SK-N-SH (cell line): ENCODE measurements around the gene HLA-DMA. TPM values are rescaled to one million over a fixed set of nuclear protein-coding genes. Genes with fewer than 3 reads are reported as not detected.

ENCODE experiments used
- CTCF ChIA-PET: fragments of 300-600, 350-600 bp; formaldehyde crosslinking; extraction: SDS; loops from one replicate; lab custom pipeline; 2021; lab: Yijun Ruan, JAX
- POLR2A ChIA-PET: fragments of 350-600 bp; sonication (Branson Sonifier 250); formaldehyde crosslinking; extraction: SDS; loops from one replicate; lab custom pipeline; 2020; ENCODE audit warnings: antibody characterized with exemption, inconsistent platforms; lab: Yijun Ruan, JAX
- DNase-seq: peaks from one replicate; pipeline ENCODE4 v3.0.0; 2012
- H2AFZ ChIP-seq: fragments of 200-600 bp; sonication (generic); 2 replicates; pipeline ENCODE4 v1.8.1; 2016; ENCODE audit warnings: antibody characterized with exemption, mild to moderate bottlenecking, low read depth
- H3F3A ChIP-seq: fragments of 200-600 bp; sonication (generic); replicated peaks from 2 replicates; pipeline ENCODE3; 2016; ENCODE audit warnings: antibody characterized with exemption, mild to moderate bottlenecking; ENCODE audit not compliant: insufficient read depth
- H3K27ac ChIP-seq, 2 experiments: fragments of 200-500 bp in 1 of 2; fragments of 200-600 bp in 1 of 2; sonication (Bioruptor generic) in 1 of 2; sonication (generic), shearing (Covaris generic) in 1 of 2; 2 replicates each; pipeline versions ENCODE4 v1.5.1 to v1.6.1; 2014 to 2016; ENCODE audit warnings: low read depth in 2 of 2, inconsistent platforms in 1 of 2, low read length in 1 of 2, mild to moderate bottlenecking in 1 of 2, mixed read lengths in 1 of 2
- H3K27me3 ChIP-seq: fragments of 200-600 bp; sonication (generic), shearing (Covaris generic); 2 replicates; pipeline ENCODE4 v1.6.1; 2016; ENCODE audit warnings: mixed run types; ENCODE audit not compliant: insufficient read depth
- H3K36me3 ChIP-seq, 2 experiments: fragments of 200-500 bp in 1 of 2; fragments of 200-600 bp in 1 of 2; sonication (Bioruptor generic) in 1 of 2; sonication (generic) in 1 of 2; replicated peaks in 1 of 2; 2 replicates each; pipeline versions ENCODE3 to v1.5.1; 2014 to 2016; ENCODE audit warnings: low read length in 1 of 2, mild to moderate bottlenecking in 1 of 2; ENCODE audit not compliant: insufficient read depth in 2 of 2, control insufficient read depth in 1 of 2
- H3K4me1 ChIP-seq, 2 experiments: fragments of 200-500 bp in 1 of 2; fragments of 200-600 bp in 1 of 2; sonication (Bioruptor generic) in 1 of 2; sonication (generic), shearing (Covaris generic) in 1 of 2; 2 replicates each; pipeline versions ENCODE4 v1.5.1 to v1.6.1; 2014 to 2016; ENCODE audit warnings: low read depth in 1 of 2, low read length in 1 of 2, mixed run types in 1 of 2; ENCODE audit not compliant: insufficient read depth in 2 of 2, control insufficient read depth in 1 of 2
- H3K4me2 ChIP-seq: fragments of 200-600 bp; sonication (generic), shearing (Covaris generic); 2 replicates; pipeline ENCODE4 v1.6.1; 2017; ENCODE audit warnings: mixed run types
- H3K4me3 ChIP-seq, 2 experiments: fragments of 200-500 bp in 1 of 2; fragments of 200-600 bp in 1 of 2; sonication (Bioruptor generic) in 1 of 2; sonication (generic), shearing (Covaris generic) in 1 of 2; 2 replicates each; pipeline versions ENCODE4 v1.5.1 to v1.8.1; 2014 to 2016; ENCODE audit warnings: low read depth in 2 of 2, inconsistent platforms in 1 of 2, low read length in 1 of 2, mild to moderate bottlenecking in 1 of 2, mixed read lengths in 1 of 2, moderate library complexity in 1 of 2
- H3K79me2 ChIP-seq: fragments of 200-600 bp; sonication (generic); 2 replicates; pipeline ENCODE4 v1.8.1; 2017; ENCODE audit warnings: mild to moderate bottlenecking; ENCODE audit not compliant: insufficient read depth
- H3K9ac ChIP-seq: fragments of 200-600 bp; sonication (generic); 2 replicates; pipeline ENCODE4 v1.6.1; 2017; ENCODE audit warnings: mixed run types
- H3K9me2 ChIP-seq: fragments of 200-600 bp; sonication (generic); 2 replicates; pipeline ENCODE4 v1.6.1; 2017; ENCODE audit warnings: mixed run types
- H3K9me3 ChIP-seq: fragments of 200-600 bp; sonication (generic); 2 replicates; pipeline ENCODE4 v1.6.1; 2017; ENCODE audit warnings: mixed run types, mild to moderate bottlenecking, moderate library complexity
- H4K20me1 ChIP-seq: fragments of 200-600 bp; sonication (generic); 2 replicates; pipeline ENCODE4 v1.6.1; 2017; ENCODE audit warnings: mild to moderate bottlenecking, mixed run types; ENCODE audit not compliant: insufficient read depth
- EP300 ChIP-seq, 2 experiments: IDR thresholded peaks; 2 replicates each; pipeline versions ENCODE4 v1.4.0 to v1.6.1; 2012; ENCODE audit warnings: borderline replicate concordance in 1 of 2, low read depth in 1 of 2, low read length in 1 of 2
- FOXM1 ChIP-seq: IDR thresholded peaks from 2 replicates; pipeline ENCODE4 v1.4.0; 2012; ENCODE audit warnings: low read depth, mild to moderate bottlenecking
- IRF3 ChIP-seq: fragments of 150-350 bp; IDR thresholded peaks from 2 replicates; pipeline ENCODE4 v1.6.1; 2016; ENCODE audit warnings: mild to moderate bottlenecking, low read depth, low read length
- MXI1 ChIP-seq: IDR thresholded peaks from 2 replicates; pipeline ENCODE4 v1.6.1; 2012; ENCODE audit warnings: mild to moderate bottlenecking, low read depth, low read length, improper control_type of control experiment
- POLR2AphosphoS5 ChIP-seq: IDR thresholded peaks from 2 replicates; pipeline ENCODE4 v1.6.1; 2012; ENCODE audit warnings: low read depth, low read length
- RAD21 ChIP-seq: IDR thresholded peaks from 2 replicates; pipeline ENCODE4 v1.6.1; 2012; ENCODE audit warnings: mild to moderate bottlenecking, low read length
- REST ChIP-seq: IDR thresholded peaks from 2 replicates; pipeline ENCODE4 v1.6.1; 2012; ENCODE audit warnings: mild to moderate bottlenecking, low read depth, low read length, moderate library complexity
- RFX5 ChIP-seq: IDR thresholded peaks from 2 replicates; pipeline ENCODE4 v1.6.1; 2012; ENCODE audit warnings: mild to moderate bottlenecking, improper control_type of control experiment, low read length
- RXRA ChIP-seq: IDR thresholded peaks from 2 replicates; pipeline ENCODE4 v1.4.0; 2012; ENCODE audit warnings: low read depth, mild to moderate bottlenecking, borderline replicate concordance
- SMC3 ChIP-seq: IDR thresholded peaks from 2 replicates; pipeline ENCODE4 v1.6.1; 2012; ENCODE audit warnings: low read depth, low read length, improper control_type of control experiment
- WGBS: methylation state at CpG from one replicate; pipeline ENCODE4 v1.1.6; 2017; ENCODE audit warnings: low lambda C conversion rate; 5-methylcytosine and 5-hydroxymethylcytosine counted together
- polyA plus RNA-seq, 3 experiments: library from polyadenylated mRNA; depleted of rRNA; stranded (reverse); fragments of >200 nt; gene quantifications; 2 replicates each; pipeline ENCODE4 v1.2.3, GENCODE V29; 2012

The HLA-DMA gene
- polyA plus RNA-seq, 1 of the 3 experiments (the other 2 are of a cell fraction) = 1.2 TPM

- peak overlapping the region; percentile 92; the same call in 1 of the 2 replicates for H3K9ac ChIP-seq
- DNase-seq = no peak
- no peaks in the 10 kb centered on the region for H3K9me2 ChIP-seq
- ChIA-PET POLR2A (no interaction called here), CTCF (interaction anchor here (1.5 to 16.2 kb wide), 4 partner anchors 8 to 90 kb away, joined by 5 to 391 read pairs (median 104); partner anchors contain the start of gene HLA-DMB)
- TF ChIP-seq EP300 (IDR thresholded peaks at IDR 0.05; ENCODE audit: borderline replicate concordance in 1 of 2, low read depth in 1 of 2, low read length in 1 of 2) = no peak
- no peak for TF ChIP-seq POLR2AphosphoS5
- TF ChIP-seq MXI1 = no peak
- TF ChIP-seq SMC3 = no peak
- TF ChIP-seq RXRA = no peak
- no peak for TF ChIP-seq REST
- no peak for TF ChIP-seq FOXM1
- no peak for TF ChIP-seq IRF3
- TF ChIP-seq RAD21 = no peak
- peaks cover 79% of the 10 kb centered on the region for H3F3A ChIP-seq
- H2AFZ ChIP-seq = no peak overlapping the region
- H3K36me3 ChIP-seq = peaks cover 81 to 91% of the 10 kb centered on the region in 2 experiments
- WGBS = 89% methylated on average over 2 of the region's 2 CpGs
- H4K20me1 ChIP-seq = peaks cover 88% of the 10 kb centered on the region
- H3K4me1 ChIP-seq = peaks cover 24 to 25% of the 10 kb centered on the region in 2 experiments
- peak overlapping the region; percentile 62 to 88; a peak in 2 of 4 replicates for H3K4me3 ChIP-seq
- peaks cover 88% of the 10 kb centered on the region for H3K79me2 ChIP-seq
- H3K9me3 ChIP-seq = no peaks in the 10 kb centered on the region
- H3K27ac ChIP-seq = no peak overlapping the region
- H3K27me3 ChIP-seq = no peaks in the 10 kb centered on the region
- H3K4me2 ChIP-seq = peak overlapping the region; percentile 94
Measured at GRCh38 chr6:32975886-32976285, 23.0 kb upstream of the HLA-DMA start.

- POLR2A ChIA-PET = interaction anchor here (1.2 to 3.8 kb wide), 2 partner anchors 8 to 80 kb away, joined by 6 to 50 read pairs; no protein-coding TSS in a partner anchor
- CTCF ChIA-PET = interaction anchor here (0.9 to 16.2 kb wide), 9 partner anchors 9 to 274 kb away, joined by 3 to 391 read pairs (median 21); partner anchors contain the start of genes HLA-DMA and HLA-DMB
Measured at GRCh38 chr6:32974541-32975308, 21.8 kb upstream of the HLA-DMA start.

More at GRCh38 chr6:32974541-32975308, 21.8 kb upstream of the HLA-DMA start:
- no peak overlapping the region; a peak in 1 of 4 replicates for H3K27ac ChIP-seq
- H3F3A ChIP-seq = peaks cover 73% of the 10 kb centered on the region
- no peak for DNase-seq
- H3K36me3 ChIP-seq = peaks cover 69 to 79% of the 10 kb centered on the region in 2 experiments
- H4K20me1 ChIP-seq = peaks cover 77% of the 10 kb centered on the region
- no peaks in the 10 kb centered on the region for H3K27me3 ChIP-seq
- H3K9me2 ChIP-seq = no peaks in the 10 kb centered on the region
- H3K4me3 ChIP-seq = peak overlapping the region; percentile 62 to 88
- peak overlapping the region; percentile 92 for H3K9ac ChIP-seq
- TF ChIP-seq MXI1 (peak; percentile 9; the same call in 1 of the 2 replicates), POLR2AphosphoS5 (peak; percentile 46; the same call in 1 of the 2 replicates), RFX5 (no peak)
- H2AFZ ChIP-seq = no peak overlapping the region
- H3K4me1 ChIP-seq = peaks cover 24 to 25% of the 10 kb centered on the region in 2 experiments
- peak overlapping the region; percentile 94 for H3K4me2 ChIP-seq
- peaks cover 84% of the 10 kb centered on the region for H3K79me2 ChIP-seq
- 4% methylated on average over 12 of the region's 14 CpGs for WGBS
- H3K9me3 ChIP-seq = no peaks in the 10 kb centered on the region
